GOT3 (cell line): ENCODE results near the gene RESP18.
A peak's percentile ranks its signal among the peaks of the same experiment; 100 is the strongest.
"Not testable (repeated sequence)": the region's sequence is repeated elsewhere in the genome, so short reads cannot be mapped to it uniquely, and the experiment has no call there.

ENCODE experiments used
- DNase-seq: peaks from one replicate; lab custom pipeline; 2025; ENCODE audit warnings: mixed read lengths; lab: John Stamatoyannopoulos, UW

RESP18 gene

DNA sequence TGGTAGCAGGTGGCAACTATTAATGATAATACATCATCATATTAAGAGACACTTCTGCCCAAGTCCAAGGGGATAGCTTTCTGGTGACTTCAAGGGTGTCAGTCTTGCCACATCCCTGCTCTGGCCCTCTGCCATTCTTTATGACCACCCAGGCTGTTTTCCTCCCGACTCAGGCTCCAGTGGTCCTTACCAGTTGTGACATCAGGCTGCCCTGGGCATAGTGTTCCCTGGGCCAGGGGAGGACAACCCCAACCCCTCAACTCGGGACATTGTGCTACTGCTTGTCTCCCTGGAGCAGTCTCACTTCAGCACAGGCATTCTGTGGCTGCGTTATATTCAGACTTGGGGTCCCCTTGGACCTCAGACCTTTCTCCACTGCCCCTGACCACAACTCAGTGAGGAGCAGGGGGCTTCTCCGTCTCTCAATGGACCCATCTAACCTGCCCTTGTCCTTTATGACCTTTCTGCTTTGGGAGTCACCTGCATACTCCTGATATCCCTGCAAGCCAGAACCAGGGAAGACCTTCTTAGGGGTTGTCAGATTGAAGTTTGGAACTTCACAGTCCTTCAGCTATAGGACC lies 40.5 kb downstream of the RESP18 start:
- no peak for DNase-seq

DNA sequence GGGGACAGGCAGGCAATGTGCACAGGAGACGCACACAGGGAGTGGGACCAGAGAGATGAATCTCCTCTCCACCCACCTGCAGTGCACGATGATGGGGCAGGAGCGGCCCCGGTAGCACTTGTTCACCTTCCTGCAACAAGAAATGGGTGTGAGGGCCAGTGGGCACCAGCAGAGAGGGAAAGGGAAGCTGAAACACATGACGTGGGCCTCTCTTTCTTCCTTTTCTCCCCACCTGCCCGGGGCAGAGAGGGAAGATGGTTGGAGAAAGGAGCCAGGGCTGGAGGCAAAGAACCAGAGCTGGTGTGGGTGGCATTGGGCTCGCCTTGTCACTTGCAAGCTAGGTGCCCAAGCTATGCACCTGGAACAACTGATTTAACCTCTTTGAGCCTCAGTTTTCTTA lies 41.1 kb downstream of the RESP18 start:
- DNase-seq, result no peak

DNA sequence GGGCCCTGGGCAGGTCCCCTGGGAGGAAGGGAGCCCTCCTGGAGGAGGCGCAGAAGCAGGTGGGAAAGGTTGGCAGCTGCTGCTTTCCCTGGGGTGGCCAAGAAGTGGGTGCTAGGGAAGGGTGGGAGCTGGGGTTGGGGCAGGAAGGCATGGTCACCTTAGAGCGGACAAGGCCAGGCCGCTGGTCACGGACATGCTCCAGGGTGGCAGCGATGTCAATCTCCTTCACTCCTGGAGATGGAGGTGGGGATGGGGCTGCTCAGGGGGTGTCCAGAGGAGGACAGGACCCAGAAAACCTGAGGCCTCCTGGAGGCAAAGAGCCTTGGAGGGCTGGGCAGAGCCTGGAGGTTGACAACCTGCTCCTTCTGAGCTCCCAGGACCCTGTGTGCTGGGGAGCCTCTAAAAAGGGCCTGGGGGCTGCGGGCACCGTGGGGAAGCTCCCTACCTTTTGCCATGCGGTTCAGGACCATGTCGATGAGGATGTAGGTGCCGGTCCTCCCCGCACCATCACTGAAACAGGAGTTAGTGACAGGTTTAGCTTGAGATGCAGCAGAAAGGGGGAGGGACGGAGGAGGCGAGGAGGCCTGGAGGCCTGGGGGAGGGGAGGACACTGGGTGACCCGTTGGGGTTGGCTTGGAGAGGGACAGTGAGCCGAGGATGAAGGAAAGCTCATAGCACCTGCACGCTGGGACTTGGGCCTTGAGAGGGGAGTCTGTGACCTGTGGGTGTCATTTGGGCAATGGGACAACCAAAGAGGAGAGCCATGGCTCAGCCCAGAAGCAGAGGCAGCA lies 42.0 kb downstream of the RESP18 start:
- no peak for DNase-seq

GRCh38 chr2:219289537-219290361 lies 42.8 kb downstream of the RESP18 start:
- DNase-seq, result peak; percentile 51

DNA sequence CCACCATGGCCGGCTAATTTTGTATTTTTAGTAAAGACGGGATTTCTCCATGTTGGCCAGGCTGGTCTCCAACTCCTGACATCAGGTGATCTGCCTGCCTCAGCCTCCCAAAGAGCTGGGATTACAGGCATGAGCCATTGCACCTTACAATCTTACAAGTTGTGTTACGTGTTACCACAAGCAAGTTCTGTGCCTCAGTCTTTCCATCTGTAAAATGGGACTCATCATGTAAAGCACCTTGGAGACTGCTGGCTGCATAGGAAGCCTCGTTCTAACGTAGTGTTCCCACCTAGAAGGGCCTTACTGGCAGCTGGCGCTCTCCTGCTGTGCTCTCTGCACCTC lies 43.4 kb downstream of the RESP18 start:
- no peak for DNase-seq

DNA sequence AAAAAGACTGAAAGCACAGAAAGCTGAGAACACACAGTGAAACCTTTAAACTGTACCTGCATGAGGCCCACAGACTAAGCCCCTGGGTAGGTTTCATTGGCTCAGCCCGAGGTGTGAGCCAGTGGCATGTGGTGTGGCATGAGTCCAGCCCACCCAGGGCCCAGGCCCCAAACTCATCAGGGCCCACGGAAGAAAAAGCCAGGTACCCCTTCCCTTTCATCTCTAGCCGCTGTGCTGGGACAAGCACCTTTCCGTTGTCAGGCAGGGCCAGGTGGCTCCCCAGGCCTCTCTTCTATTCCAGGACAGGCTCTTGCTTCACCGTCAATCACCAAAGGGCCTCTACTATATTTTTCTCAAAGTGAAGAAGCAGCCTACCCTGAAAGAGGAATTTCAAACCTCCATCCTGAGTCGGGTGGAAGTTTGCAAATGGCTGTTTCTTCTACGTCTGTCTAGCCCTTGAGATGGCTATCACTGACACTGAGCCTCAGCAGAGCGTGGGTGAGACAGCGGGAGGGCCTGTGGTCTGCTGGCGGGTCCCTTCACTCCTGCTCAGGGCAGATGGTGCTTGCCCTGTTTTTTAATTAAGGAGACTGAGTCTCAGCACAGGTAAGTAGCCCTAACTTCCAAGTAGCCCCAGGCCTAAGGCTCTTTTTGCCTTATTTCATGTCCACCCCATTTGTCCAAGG lies 44.8 kb downstream of the RESP18 start:
- no peak for DNase-seq

GRCh38 chr2:219287116-219287440 lies 45.5 kb downstream of the RESP18 start:
- not testable (repeated sequence) for DNase-seq

DNA sequence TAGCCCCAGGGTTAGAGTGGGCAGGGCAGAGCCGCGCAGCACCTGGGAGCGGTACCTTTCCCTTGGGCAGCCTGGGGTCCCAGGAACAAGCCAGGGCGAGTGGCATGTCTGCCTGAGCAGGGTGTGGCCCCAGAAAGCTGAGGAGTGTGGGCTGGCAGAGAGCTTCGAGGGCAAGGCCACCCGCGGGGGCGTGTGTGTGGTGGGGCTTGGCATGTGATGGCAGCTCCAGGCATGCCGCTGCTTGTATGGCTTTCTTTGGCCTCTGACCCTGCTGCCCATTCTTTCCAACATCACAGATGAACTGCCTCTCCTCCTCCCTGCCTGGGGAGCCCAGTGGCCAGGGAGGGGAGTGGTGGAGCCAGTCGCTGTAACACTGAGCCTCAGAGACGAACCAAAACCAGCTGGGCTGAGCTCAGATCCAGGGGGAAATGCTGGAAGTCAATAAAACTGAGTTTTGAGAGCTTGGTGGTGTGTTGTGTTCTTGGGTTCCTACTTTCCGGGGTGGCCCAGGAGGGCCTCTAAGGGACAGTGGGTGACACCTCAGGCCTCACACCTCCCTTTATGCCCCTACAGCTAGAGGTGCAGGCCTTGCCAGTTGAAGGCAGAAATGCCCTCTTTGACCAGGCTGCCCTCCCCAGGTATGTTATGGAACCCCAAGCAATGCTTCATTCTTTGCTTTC lies 46.0 kb downstream of the RESP18 start:
- peak; percentile 10 for DNase-seq

GRCh38 chr2:219285894-219286425 lies 46.6 kb downstream of the RESP18 start:
- no peak for DNase-seq

DNA sequence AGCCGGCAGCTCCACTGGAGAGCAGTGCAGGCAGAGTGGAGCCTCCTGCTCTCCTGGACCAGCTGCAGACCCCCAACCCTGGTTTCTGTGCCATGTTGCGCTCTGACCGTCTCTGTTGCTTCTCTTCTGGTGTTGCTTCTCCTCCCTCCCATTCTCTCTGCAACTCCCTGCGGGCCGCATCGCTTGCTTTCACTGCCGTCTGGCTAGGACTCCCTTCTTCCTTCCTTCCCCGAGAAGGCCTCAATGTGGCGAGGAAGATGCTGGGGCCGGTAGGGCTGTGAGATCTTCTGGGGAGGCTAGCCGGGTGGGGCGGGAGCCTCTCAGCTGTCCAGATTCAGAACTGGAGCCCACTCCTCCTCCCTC lies 47.2 kb downstream of the RESP18 start:
- DNase-seq, result no peak

- no peak for DNase-seq
These were observed 47.8 kb downstream of the RESP18 start for GRCh38 chr2:219284501-219285372.

- no peak for DNase-seq
These were observed 49.5 kb downstream of the RESP18 start for GRCh38 chr2:219282943-219283581.

DNA sequence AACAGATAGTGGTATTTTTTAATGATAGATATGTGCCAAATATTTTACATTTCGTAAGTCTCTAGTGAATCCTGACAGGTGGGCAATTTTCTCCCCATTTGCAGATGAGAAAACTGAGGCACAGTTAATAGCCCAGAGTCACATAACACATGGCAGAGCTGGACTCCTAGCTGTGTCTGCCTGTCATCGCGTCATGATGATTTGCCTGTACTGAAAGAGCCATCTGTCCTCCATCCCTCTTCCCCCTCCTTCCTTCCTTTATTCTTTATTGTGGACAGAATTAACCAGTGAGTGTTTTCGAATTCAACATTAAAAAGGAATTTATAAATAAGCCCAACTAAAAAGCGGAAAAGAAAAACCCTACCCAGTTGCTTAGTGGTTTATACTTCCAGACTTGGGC lies 50.2 kb downstream of the RESP18 start:
- DNase-seq, result no peak

GRCh38 chr2:219281588-219281987 lies 51.0 kb downstream of the RESP18 start:
- no peak for DNase-seq

DNA sequence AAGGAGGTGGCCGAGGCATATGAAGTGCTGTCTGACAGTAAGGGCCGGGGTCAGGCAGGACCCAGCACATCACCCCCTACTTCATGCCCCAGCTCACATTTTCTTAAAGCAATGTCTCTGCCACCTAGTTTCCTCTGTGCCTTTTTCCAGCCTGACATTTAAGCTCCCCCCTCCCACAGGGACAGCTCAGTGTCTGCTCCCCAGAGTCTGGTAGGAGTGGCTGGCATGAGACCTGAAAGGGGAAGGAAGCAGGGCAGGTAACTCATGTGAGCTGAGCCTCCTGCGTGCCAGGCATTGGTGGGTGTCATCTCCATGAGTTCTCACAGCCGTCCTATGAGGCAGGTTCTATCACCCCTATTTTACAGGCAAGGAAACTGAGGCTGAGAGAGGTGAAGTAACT lies 51.9 kb downstream of the RESP18 start:
- no peak for DNase-seq

DNA sequence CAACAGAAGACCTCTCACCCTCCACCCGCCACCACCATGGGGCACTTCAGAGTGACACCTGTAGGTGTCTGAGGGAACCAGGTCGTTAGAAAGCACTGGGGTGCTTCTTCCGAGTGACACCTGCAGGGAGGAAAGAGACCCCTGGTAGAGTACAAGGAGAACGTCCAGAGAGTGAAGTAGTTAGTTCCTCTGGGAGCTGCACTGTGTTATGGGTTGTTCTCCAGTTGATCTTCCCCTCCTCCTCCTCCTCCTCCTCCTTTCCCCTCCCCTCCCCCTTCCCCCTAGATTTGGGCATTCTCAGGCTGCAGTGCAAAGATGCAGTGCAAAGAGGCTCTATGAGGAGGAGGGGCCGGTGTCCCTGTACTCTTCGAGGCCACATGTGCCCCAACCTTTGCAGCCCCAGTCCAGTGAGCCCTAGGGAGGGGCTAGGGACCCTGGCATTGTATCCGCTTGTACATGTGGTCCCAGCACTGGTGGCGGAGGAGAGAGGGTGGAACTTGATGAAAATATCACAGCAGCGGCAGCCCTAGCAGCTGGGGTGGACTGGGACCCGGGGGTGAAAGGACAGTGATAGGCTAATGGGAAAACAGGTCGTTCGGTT lies 52.5 kb downstream of the RESP18 start:
- DNase-seq, result no peak

DNA sequence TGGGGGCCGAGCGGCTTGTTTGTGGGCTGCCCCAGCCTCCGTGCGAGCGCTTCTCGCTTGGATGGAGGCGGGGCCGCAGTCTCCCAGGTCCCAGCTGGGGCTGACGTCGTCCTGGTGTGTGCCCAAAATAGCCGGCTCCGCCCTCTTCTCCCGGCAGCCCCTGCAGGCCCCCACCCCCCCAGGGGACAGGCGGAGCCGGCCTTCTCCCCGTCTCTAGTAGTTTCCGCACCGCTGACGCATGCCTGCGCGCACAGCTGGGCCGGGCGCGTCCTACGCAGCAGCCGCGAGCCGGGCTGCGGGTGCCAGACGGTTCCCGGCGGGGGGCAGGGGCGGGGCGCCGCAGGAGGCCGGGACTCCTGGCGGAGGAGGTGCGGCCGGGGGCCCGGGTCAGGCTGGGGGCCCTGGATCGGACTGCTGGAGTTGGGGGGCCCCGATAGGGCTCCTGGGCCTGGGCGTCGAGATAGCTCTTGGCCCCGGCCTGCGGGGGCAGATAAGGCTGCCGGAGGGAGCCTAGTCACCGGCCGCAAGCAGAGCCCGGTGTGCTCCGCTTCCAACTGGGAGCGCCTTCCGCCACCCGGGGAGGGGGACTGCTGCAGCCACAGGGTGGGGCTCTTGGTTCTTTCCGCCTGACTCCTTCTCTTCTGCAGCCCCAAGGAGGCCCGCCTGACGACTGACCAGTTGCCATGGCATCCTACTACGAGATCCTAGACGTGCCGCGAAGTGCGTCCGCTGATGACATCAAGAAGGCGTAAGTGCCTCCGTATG lies 53.2 kb downstream of the RESP18 start, which contains the start of gene DNAJB2:
TSS of gene DNAJB2 (plus strand) at position 216 of the 765 bp plus-strand sequence. CDS start at position 684, 468 bp downstream.
- peak; percentile 95 for DNase-seq

- DNase-seq, result no peak
These were observed 53.8 kb downstream of the RESP18 start for GRCh38 chr2:219278655-219279150.
